ENCODE data around the gene COTL1. TPM values are rescaled to one million over a fixed set of nuclear protein-coding genes. Genes with fewer than 3 reads are reported as not detected.

Gene COTL1
- total and polyA plus RNA-seq, 9 of the 15 experiments (the other 6 are each of a cell fraction or from before 2014, with no cell fraction given), result 27.7 to 185 (median 72.5) TPM

DNA sequence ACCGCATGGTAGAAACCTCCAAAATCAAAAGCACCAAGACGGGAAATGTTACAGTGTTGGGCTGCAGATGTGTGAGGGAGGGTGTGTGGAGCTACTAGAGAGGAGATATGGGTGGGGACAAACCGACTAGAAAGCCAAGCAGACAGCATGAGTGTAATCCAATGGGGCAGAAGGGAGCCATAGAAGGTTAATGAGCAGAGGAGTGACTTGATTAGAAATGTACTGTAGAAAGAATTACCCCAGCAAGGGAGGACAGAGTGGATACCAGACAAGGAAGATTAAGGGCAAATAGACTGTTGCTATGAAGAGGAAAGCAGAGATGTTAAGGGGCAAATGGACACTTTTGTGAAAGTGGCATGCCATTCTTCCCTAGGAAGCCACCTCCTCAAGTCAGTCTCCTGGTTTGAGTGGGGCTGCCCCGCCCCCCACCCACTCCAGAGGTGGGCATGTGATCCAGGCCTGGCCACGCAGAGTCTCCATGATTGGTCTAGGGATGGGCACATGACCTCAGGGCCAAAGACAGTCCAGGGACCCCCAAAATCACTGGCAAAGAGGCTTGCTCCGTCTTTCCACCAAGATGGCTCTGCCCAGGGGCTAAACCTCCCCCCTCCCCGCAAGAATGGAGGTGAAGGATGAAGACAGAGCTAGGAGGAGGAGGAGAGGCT is 4.3 kb downstream of the COTL1 start (continued):
- TF ChIP-seq, protein P1, sequence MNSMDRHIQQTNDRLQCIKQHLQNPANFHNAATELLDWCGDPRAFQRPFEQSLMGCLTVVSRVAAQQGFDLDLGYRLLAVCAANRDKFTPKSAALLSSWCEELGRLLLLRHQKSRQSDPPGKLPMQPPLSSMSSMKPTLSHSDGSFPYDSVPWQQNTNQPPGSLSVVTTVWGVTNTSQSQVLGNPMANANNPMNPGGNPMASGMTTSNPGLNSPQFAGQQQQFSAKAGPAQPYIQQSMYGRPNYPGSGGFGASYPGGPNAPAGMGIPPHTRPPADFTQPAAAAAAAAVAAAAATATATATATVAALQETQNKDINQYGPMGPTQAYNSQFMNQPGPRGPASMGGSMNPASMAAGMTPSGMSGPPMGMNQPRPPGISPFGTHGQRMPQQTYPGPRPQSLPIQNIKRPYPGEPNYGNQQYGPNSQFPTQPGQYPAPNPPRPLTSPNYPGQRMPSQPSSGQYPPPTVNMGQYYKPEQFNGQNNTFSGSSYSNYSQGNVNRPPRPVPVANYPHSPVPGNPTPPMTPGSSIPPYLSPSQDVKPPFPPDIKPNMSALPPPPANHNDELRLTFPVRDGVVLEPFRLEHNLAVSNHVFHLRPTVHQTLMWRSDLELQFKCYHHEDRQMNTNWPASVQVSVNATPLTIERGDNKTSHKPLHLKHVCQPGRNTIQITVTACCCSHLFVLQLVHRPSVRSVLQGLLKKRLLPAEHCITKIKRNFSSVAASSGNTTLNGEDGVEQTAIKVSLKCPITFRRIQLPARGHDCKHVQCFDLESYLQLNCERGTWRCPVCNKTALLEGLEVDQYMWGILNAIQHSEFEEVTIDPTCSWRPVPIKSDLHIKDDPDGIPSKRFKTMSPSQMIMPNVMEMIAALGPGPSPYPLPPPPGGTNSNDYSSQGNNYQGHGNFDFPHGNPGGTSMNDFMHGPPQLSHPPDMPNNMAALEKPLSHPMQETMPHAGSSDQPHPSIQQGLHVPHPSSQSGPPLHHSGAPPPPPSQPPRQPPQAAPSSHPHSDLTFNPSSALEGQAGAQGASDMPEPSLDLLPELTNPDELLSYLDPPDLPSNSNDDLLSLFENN (IDR thresholded peaks at IDR 0.05; ENCODE audit: low read depth in 2 of 2, low read length in 2 of 2), result no peak
- TF ChIP-seq, protein P2, sequence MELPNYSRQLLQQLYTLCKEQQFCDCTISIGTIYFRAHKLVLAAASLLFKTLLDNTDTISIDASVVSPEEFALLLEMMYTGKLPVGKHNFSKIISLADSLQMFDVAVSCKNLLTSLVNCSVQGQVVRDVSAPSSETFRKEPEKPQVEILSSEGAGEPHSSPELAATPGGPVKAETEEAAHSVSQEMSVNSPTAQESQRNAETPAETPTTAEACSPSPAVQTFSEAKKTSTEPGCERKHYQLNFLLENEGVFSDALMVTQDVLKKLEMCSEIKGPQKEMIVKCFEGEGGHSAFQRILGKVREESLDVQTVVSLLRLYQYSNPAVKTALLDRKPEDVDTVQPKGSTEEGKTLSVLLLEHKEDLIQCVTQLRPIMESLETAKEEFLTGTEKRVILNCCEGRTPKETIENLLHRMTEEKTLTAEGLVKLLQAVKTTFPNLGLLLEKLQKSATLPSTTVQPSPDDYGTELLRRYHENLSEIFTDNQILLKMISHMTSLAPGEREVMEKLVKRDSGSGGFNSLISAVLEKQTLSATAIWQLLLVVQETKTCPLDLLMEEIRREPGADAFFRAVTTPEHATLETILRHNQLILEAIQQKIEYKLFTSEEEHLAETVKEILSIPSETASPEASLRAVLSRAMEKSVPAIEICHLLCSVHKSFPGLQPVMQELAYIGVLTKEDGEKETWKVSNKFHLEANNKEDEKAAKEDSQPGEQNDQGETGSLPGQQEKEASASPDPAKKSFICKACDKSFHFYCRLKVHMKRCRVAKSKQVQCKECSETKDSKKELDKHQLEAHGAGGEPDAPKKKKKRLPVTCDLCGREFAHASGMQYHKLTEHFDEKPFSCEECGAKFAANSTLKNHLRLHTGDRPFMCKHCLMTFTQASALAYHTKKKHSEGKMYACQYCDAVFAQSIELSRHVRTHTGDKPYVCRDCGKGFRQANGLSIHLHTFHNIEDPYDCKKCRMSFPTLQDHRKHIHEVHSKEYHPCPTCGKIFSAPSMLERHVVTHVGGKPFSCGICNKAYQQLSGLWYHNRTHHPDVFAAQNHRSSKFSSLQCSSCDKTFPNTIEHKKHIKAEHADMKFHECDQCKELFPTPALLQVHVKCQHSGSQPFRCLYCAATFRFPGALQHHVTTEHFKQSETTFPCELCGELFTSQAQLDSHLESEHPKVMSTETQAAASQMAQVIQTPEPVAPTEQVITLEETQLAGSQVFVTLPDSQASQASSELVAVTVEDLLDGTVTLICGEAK (IDR thresholded peaks at IDR 0.05), result no peak
- TF ChIP-seq, protein P2 (CRISPR knock-in tag; IDR thresholded peaks at IDR 0.05), result no peak
- peak; percentile 89 for TF ChIP-seq RBM25 (IDR thresholded peaks at IDR 0.05; ENCODE audit: low read depth, low read length, severe bottlenecking)
- TF ChIP-seq, protein P3, sequence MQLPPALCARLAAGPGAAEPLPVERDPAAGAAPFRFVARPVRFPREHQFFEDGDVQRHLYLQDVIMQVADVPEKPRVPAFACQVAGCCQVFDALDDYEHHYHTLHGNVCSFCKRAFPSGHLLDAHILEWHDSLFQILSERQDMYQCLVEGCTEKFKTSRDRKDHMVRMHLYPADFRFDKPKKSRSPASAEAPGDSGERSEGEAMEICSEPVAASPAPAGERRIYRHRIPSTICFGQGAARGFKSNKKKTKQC (CRISPR knock-in tag; IDR thresholded peaks at IDR 0.05), result 0 out of 2 replicates have a peak, but pooled peaks have one; percentile 28
- no peak for TF ChIP-seq RBM22 (IDR thresholded peaks at IDR 0.05; ENCODE audit: low read depth, low read length, poor library complexity, severe bottlenecking)
- TF ChIP-seq TEAD4 (IDR thresholded peaks at IDR 0.05; ENCODE audit: low read length), result no peak
- TF ChIP-seq TEAD4 (CRISPR knock-in tag; IDR thresholded peaks at IDR 0.05; ENCODE audit: borderline replicate concordance), result no peak
- TF ChIP-seq ETV6 (IDR thresholded peaks at IDR 0.05; ENCODE audit: borderline replicate concordance in 1 of 2, low read depth in 2 of 2, low read length in 1 of 2), result no peak
- no peak for TF ChIP-seq ETV6 (CRISPR knock-in tag; IDR thresholded peaks at IDR 0.05; ENCODE audit: borderline replicate concordance)
- TF ChIP-seq FOS (IDR thresholded peaks at IDR 0.05; ENCODE audit: extremely low read depth, insufficient read length), result no peak
- TF ChIP-seq POLR2G (IDR thresholded peaks at IDR 0.05; ENCODE audit: low read depth, low read length), result no peak
- TF ChIP-seq BCOR (IDR thresholded peaks at IDR 0.05), result peak; percentile 98
- no peak for TF ChIP-seq ZNF668 (CRISPR knock-in tag; IDR thresholded peaks at IDR 0.05)
- TF ChIP-seq MCM7 (IDR thresholded peaks at IDR 0.05), result no peak

Data from K562 (cell line).